NCI-H146 treated with DMSO at 0.1 percent for 48 hours (cell line): ENCODE measurements around the gene SPIN2B.

Source experiments
- DNase-seq: peaks from one replicate; lab custom pipeline; 2025; ENCODE audit not compliant: unreplicated experiment; lab: John Stamatoyannopoulos, UW

SPIN2B gene

GRCh38 chrX:57074458-57074857 lies 46.9 kb downstream of the SPIN2B start:
- DNase-seq = no peak

- DNase-seq = no peak
Measured at GRCh38 chrX:57070185-57070984, 51.0 kb downstream of the SPIN2B start.
